Upper lobe of right lung (tissue), 1 donor: Measurements from ENCODE around the gene EPRS1. TPM values are rescaled to one million over a fixed set of nuclear protein-coding genes. Genes with fewer than 3 reads are reported as not detected.
"Not testable (repeated sequence)": the region's sequence is repeated elsewhere in the genome, so short reads cannot be mapped to it uniquely, and the experiment has no call there.

Source experiments
- ATAC-seq: fragments of 200-7000 bp; cut with Tn5 transposase; one replicate; pipeline ENCODE4 v1.9.1; 2020; ENCODE audit warnings: mild to moderate bottlenecking, moderate library complexity
- DNase-seq: peaks from one replicate; pipeline ENCODE4 v3.0.0-alpha.2; 2020
- H3K27ac ChIP-seq: fragments of 200-600 bp; one replicate; pipeline ENCODE4 v1.8.0; 2022
- H3K27me3 ChIP-seq: fragments of 200-600 bp; one replicate; pipeline ENCODE4 v1.8.0; 2022; ENCODE audit warnings: mild to moderate bottlenecking
- H3K36me3 ChIP-seq: fragments of 200-600 bp; one replicate; pipeline ENCODE4 v1.8.0; 2022
- H3K4me1 ChIP-seq: fragments of 200-600 bp; one replicate; pipeline ENCODE4 v1.8.0; 2022
- H3K4me3 ChIP-seq: fragments of 200-600 bp; one replicate; pipeline ENCODE4 v1.8.0; 2022; ENCODE audit warnings: mild to moderate bottlenecking
- H3K9me3 ChIP-seq: fragments of 200-600 bp; one replicate; pipeline ENCODE4 v1.8.0; 2022
- CTCF ChIP-seq: fragments of 200-600 bp; IDR thresholded peaks from one replicate; pipeline ENCODE4 v1.8.0; 2022; ENCODE audit warnings: antibody characterized with exemption
- intact Hi-C: fragments of 100-400 bp; cut with DNase I; formaldehyde crosslinking; loops from one replicate; pipeline ENCODE4 v1.11.0; 2022
- total RNA-seq: library from RNA; stranded (reverse); fragmentation: NEBNext Ultra II Directional; extraction: Animal tissue kit (Norgen Biotek cat#: 25700); gene quantifications from one replicate; pipeline ENCODE4 v1.2.1, GENCODE V29; 2021
- donor health status: DM: no; HTN: yes; CAD: no; lungs with severe emphysema.

The EPRS1 gene
- total RNA-seq, 1 donor from 2014 or later, result 79.7 TPM

- intact Hi-C loops, result no loop called here
- Histone ChIP-seq H3K27me3 (no peaks in the 10 kb centered on the region), H3K9me3 (no peaks in the 10 kb centered on the region), H3K27ac (peak within 1 kb of the TSS; percentile 58), H3K4me3 (peak within 1 kb of the TSS; percentile 73), H3K4me1 (peaks cover 8% of the 10 kb centered on the region), H3K36me3 (no peaks in the 10 kb centered on the region)
- no peak for TF ChIP-seq CTCF
- ATAC-seq, result peak; percentile 90
- peak; percentile 96 for DNase-seq
Measured at GRCh38 chr1:220089650-220090556, 43.6 kb upstream of the EPRS1 start, which contains the start of gene BPNT1. Gene BPNT1, minus strand, starts transcription at chr1:220089788. Its CDS starts 9,942 bp downstream, at chr1:220079846.

- H3K4me1 ChIP-seq, ATAC-seq, DNase-seq, H3K27me3 ChIP-seq, H3K36me3 ChIP-seq, H3K27ac ChIP-seq, H3K4me3 ChIP-seq, intact Hi-C loops, H3K9me3 ChIP-seq: not testable (repeated sequence)
Measured at GRCh38 chr1:220086261-220086686, 40.0 kb upstream of the EPRS1 start.

- DNase-seq (no peak), ATAC-seq (peak; percentile 29)
- no peak overlapping the region for H3K27ac ChIP-seq
- no peak for TF ChIP-seq CTCF
- intact Hi-C loops, result no loop called here
- H3K36me3 ChIP-seq, result peaks cover under 1% of the 10 kb centered on the region
- H3K4me1 ChIP-seq, result peaks cover 2% of the 10 kb centered on the region
- H3K4me3 ChIP-seq, result no peak overlapping the region
- H3K9me3 ChIP-seq, result no peaks in the 10 kb centered on the region
- H3K27me3 ChIP-seq, result no peaks in the 10 kb centered on the region
Measured at GRCh38 chr1:220084460-220084859, 38.2 kb upstream of the EPRS1 start.

GRCh38 chr1:220077887-220078286 is 31.6 kb upstream of the EPRS1 start:
- no peaks in the 10 kb centered on the region for H3K9me3 ChIP-seq
- no peak overlapping the region for H3K4me3 ChIP-seq
- ATAC-seq (no peak), DNase-seq (no peak)
- no peak for TF ChIP-seq CTCF
- no peaks in the 10 kb centered on the region for H3K27me3 ChIP-seq
- peaks cover 25% of the 10 kb centered on the region for H3K36me3 ChIP-seq
- intact Hi-C loops, result no loop called here
- H3K27ac ChIP-seq, result no peak overlapping the region
- no peaks in the 10 kb centered on the region for H3K4me1 ChIP-seq

- DNase-seq, result no peak
- H3K4me1 ChIP-seq, result no peaks in the 10 kb centered on the region
- ATAC-seq, result no peak
- H3K36me3 ChIP-seq, result peaks cover 33% of the 10 kb centered on the region
- H3K9me3 ChIP-seq, result no peaks in the 10 kb centered on the region
- no peak for TF ChIP-seq CTCF
- H3K4me3 ChIP-seq, result no peak overlapping the region
- intact Hi-C loops, result no loop called here
- H3K27ac ChIP-seq, result no peak overlapping the region
- H3K27me3 ChIP-seq, result no peaks in the 10 kb centered on the region
Measured at GRCh38 chr1:220076861-220077762, 30.8 kb upstream of the EPRS1 start.
